OCI-LY7 (cell line): Measurements from ENCODE around the gene SIGLEC9. TPM values are rescaled to one million over a fixed set of nuclear protein-coding genes. Genes with fewer than 3 reads are reported as not detected.

ENCODE experiments used
- BruUV-seq: library from RNA; stranded (reverse); fragments of 400-500 nt; replicated peaks from 2 replicates; lab custom pipeline; 2021; lab: Mats Ljungman, UMichigan
- CTCF ChIA-PET: fragments of 300-600 bp; sonication (Branson Sonifier 250); formaldehyde crosslinking; loops from one replicate; lab custom pipeline; 2022; ENCODE audit warnings: antibody characterized with exemption; ENCODE audit not compliant: unreplicated experiment; lab: Charles Lee
- POLR2A ChIA-PET: fragments of 300-600 bp; sonication (Branson Sonifier 250); formaldehyde crosslinking; loops from one replicate; lab custom pipeline; 2022; ENCODE audit warnings: antibody characterized with exemption; lab: Charles Lee
- DNase-seq: peaks from one replicate; pipeline ENCODE4 v3.0.0-alpha.2; 2015; ENCODE audit warnings: low spot score
- H2AFZ ChIP-seq: fragments of 200-600 bp; sonication (generic), shearing (Covaris generic); 2 replicates; pipeline ENCODE4 v1.6.1; 2014; ENCODE audit warnings: mild to moderate bottlenecking, antibody characterized with exemption, low read length, moderate library complexity
- H3K27ac ChIP-seq: fragments of 200-600 bp; sonication (generic); 2 replicates; pipeline ENCODE4 v1.5.1; 2014; ENCODE audit warnings: mixed run types, low read depth, mild to moderate bottlenecking, moderate library complexity, low read length, inconsistent platforms; ENCODE audit not compliant: poor library complexity, severe bottlenecking
- H3K36me3 ChIP-seq: fragments of 200-600 bp; sonication (generic); 2 replicates; pipeline ENCODE4 v1.6.1; 2014; ENCODE audit warnings: mild to moderate bottlenecking, antibody characterized with exemption, low read length, moderate library complexity, mixed read lengths; ENCODE audit not compliant: insufficient read depth
- H3K4me1 ChIP-seq: fragments of 200-600 bp; sonication (generic); 2 replicates; pipeline ENCODE4 v1.5.1; 2014; ENCODE audit warnings: mild to moderate bottlenecking, low read length; ENCODE audit not compliant: insufficient read depth, poor library complexity, severe bottlenecking
- H3K4me2 ChIP-seq: fragments of 200-600 bp; sonication (generic); 2 replicates; pipeline ENCODE4 v1.6.1; 2014; ENCODE audit warnings: mild to moderate bottlenecking, low read length
- H3K4me3 ChIP-seq: fragments of 200-600 bp; sonication (generic); 2 replicates; pipeline ENCODE4 v1.5.1; 2014; ENCODE audit warnings: mild to moderate bottlenecking, low read depth, low read length; ENCODE audit not compliant: poor library complexity, severe bottlenecking
- H3K79me2 ChIP-seq: fragments of 200-600 bp; sonication (generic); 2 replicates; pipeline ENCODE4 v1.6.1; 2016; ENCODE audit warnings: low read depth, mild to moderate bottlenecking, low read length, moderate library complexity, mixed read lengths; ENCODE audit not compliant: insufficient read depth
- H3K9me2 ChIP-seq: fragments of 200-600 bp; sonication (generic); 2 replicates; pipeline ENCODE4 v1.6.1; 2016; ENCODE audit warnings: mild to moderate bottlenecking, low read length, mixed read lengths; ENCODE audit not compliant: insufficient read depth
- H3K9me3 ChIP-seq: fragments of 200-600 bp; sonication (generic); 2 replicates; pipeline ENCODE4 v1.6.1; 2014; ENCODE audit warnings: mild to moderate bottlenecking, mixed run types, low read length, mixed read lengths
- H4K20me1 ChIP-seq: fragments of 200-600 bp; sonication (generic); 2 replicates; pipeline ENCODE4 v1.6.1; 2014; ENCODE audit warnings: mild to moderate bottlenecking, antibody characterized with exemption, low read length, moderate library complexity, mixed read lengths; ENCODE audit not compliant: insufficient read depth
- CTCF ChIP-seq: fragments of 200-600 bp; sonication (generic); conservative IDR thresholded peaks from 2 replicates; pipeline ENCODE4 v1.5.1; 2014; ENCODE audit warnings: mild to moderate bottlenecking, antibody characterized with exemption, low read length, moderate library complexity, mixed read lengths
- EZH2phosphoT487 ChIP-seq: fragments of 200-600 bp; sonication (generic); IDR thresholded peaks from 2 replicates; pipeline ENCODE4 v1.6.1; 2018; ENCODE audit warnings: low read depth, borderline replicate concordance, mild to moderate bottlenecking, mixed run types, antibody characterized with exemption, low read length, moderate library complexity, mixed read lengths
- intact Hi-C: fragments of 100-400 bp; cut with micrococcal nuclease; formaldehyde crosslinking; loops from one replicate; pipeline ENCODE4 v1.10.0; 2022; ENCODE audit not compliant: unreplicated experiment
- total RNA-seq, 2 experiments: library from RNA; depleted of rRNA in 1 of 2; stranded (reverse); fragments of >200 nt in 1 of 2; shearing (Covaris generic) in 1 of 2; gene quantifications; 2 replicates each; pipeline ENCODE4 v1.2.3, GENCODE V29; 2014 to 2022

The SIGLEC9 gene
- total RNA-seq, 2 experiments from 2014 or later = not detected

GRCh38 chr19:51078104-51078503 lies 46.6 kb upstream of the SIGLEC9 start:
- TF ChIP-seq EZH2phosphoT487 (no peak), CTCF (no peak)
- no peaks in the 10 kb centered on the region for H3K79me2 ChIP-seq
- ChIA-PET CTCF (no interaction called here), POLR2A (no interaction called here)
- no peak overlapping the region for H3K4me3 ChIP-seq
- no peak overlapping the region for H3K27ac ChIP-seq
- H3K9me3 ChIP-seq = 0 out of 2 replicates have a peak, but pooled peaks cover 13% of the 10 kb centered on the region
- H3K4me2 ChIP-seq = no peak overlapping the region
- no peaks in the 10 kb centered on the region for H3K9me2 ChIP-seq
- no peaks in the 10 kb centered on the region for H3K36me3 ChIP-seq
- no peak for DNase-seq
- intact Hi-C loops = no loop called here
- no peaks in the 10 kb centered on the region for H4K20me1 ChIP-seq
- H2AFZ ChIP-seq = no peak overlapping the region
- BruUV-seq = no TSS peak
- no peaks in the 10 kb centered on the region for H3K4me1 ChIP-seq

GRCh38 chr19:51078731-51079130 lies 46.0 kb upstream of the SIGLEC9 start:
- H3K4me3 ChIP-seq = no peak overlapping the region
- H3K27ac ChIP-seq = no peak overlapping the region
- no peaks in the 10 kb centered on the region for H3K36me3 ChIP-seq
- intact Hi-C loops = no loop called here
- 0 out of 2 replicates have a peak, but pooled peaks cover 7% of the 10 kb centered on the region for H3K9me3 ChIP-seq
- H4K20me1 ChIP-seq = no peaks in the 10 kb centered on the region
- ChIA-PET POLR2A (no interaction called here), CTCF (no interaction called here)
- no peaks in the 10 kb centered on the region for H3K4me1 ChIP-seq
- H3K4me2 ChIP-seq = no peak overlapping the region
- H2AFZ ChIP-seq = no peak overlapping the region
- no TSS peak for BruUV-seq
- no peak for TF ChIP-seq CTCF
- no peak for TF ChIP-seq EZH2phosphoT487
- no peak for DNase-seq
- H3K79me2 ChIP-seq = no peaks in the 10 kb centered on the region
- no peaks in the 10 kb centered on the region for H3K9me2 ChIP-seq

- no peak overlapping the region for H3K27ac ChIP-seq
- no peaks in the 10 kb centered on the region for H3K36me3 ChIP-seq
- no TSS peak for BruUV-seq
- no peaks in the 10 kb centered on the region for H3K9me3 ChIP-seq
- intact Hi-C loops = no loop called here
- ChIA-PET POLR2A (no interaction called here), CTCF (no interaction called here)
- no peaks in the 10 kb centered on the region for H4K20me1 ChIP-seq
- TF ChIP-seq EZH2phosphoT487 (no peak), CTCF (no peak)
- no peaks in the 10 kb centered on the region for H3K79me2 ChIP-seq
- no peaks in the 10 kb centered on the region for H3K9me2 ChIP-seq
- H3K4me2 ChIP-seq = no peak overlapping the region
- no peaks in the 10 kb centered on the region for H3K4me1 ChIP-seq
- DNase-seq = no peak
- H2AFZ ChIP-seq = no peak overlapping the region
- H3K4me3 ChIP-seq = no peak overlapping the region
Measured at GRCh38 chr19:51079481-51080110, 45.1 kb upstream of the SIGLEC9 start.
